Trophoblast cell (in vitro differentiated cells and primary cell): ENCODE results near the gene GOLPH3.

Experiments used
- DNase-seq, 2 donors: peaks; one replicate each; pipeline ENCODE4 v3.0.0-alpha.2; 2016
- H2AFZ ChIP-seq: 2 replicates; pipeline ENCODE4 v1.6.1; 2013; ENCODE audit warnings: low read length, moderate library complexity, mild to moderate bottlenecking; ENCODE audit not compliant: insufficient read depth, poor library complexity
- H2AK5ac ChIP-seq: 2 replicates; pipeline ENCODE4 v1.6.1; 2013; ENCODE audit warnings: mild to moderate bottlenecking, low read length
- H2BK120ac ChIP-seq: 2 replicates; pipeline ENCODE4 v1.6.1; 2013; ENCODE audit warnings: low read length, mild to moderate bottlenecking, moderate library complexity; ENCODE audit not compliant: insufficient read depth, poor library complexity
- H2BK12ac ChIP-seq: 2 replicates; pipeline ENCODE4 v1.6.1; 2013; ENCODE audit warnings: mild to moderate bottlenecking, low read length, moderate library complexity
- H2BK5ac ChIP-seq: 2 replicates; pipeline ENCODE4 v1.6.1; 2013; ENCODE audit warnings: low read length, low read depth, moderate library complexity, mild to moderate bottlenecking; ENCODE audit not compliant: poor library complexity
- H3K14ac ChIP-seq: 2 replicates; pipeline ENCODE4 v1.6.1; 2013; ENCODE audit warnings: mild to moderate bottlenecking, low read length
- H3K18ac ChIP-seq: 2 replicates; pipeline ENCODE4 v1.6.1; 2013; ENCODE audit warnings: mild to moderate bottlenecking, low read length
- H3K23ac ChIP-seq: 2 replicates; pipeline ENCODE4 v1.6.1; 2013; ENCODE audit warnings: low read length
- H3K27ac ChIP-seq: 2 replicates; pipeline ENCODE4 v1.5.1; 2013; ENCODE audit warnings: low read depth, mild to moderate bottlenecking, inconsistent platforms, low read length, moderate library complexity
- H3K27me3 ChIP-seq: 2 replicates; pipeline ENCODE4 v1.6.1; 2013; ENCODE audit warnings: inconsistent platforms, mild to moderate bottlenecking, low read length, moderate library complexity; ENCODE audit not compliant: insufficient read depth
- H3K36me3 ChIP-seq, 2 experiments: 1 replicate in 1 of 2; 2 replicates in 1 of 2; pipeline ENCODE4 v1.6.1; 2013; ENCODE audit warnings: low read length in 2 of 2, mild to moderate bottlenecking in 2 of 2, moderate library complexity in 1 of 2; ENCODE audit not compliant: insufficient read depth in 2 of 2, control insufficient read depth in 1 of 2
- H3K4ac ChIP-seq: 2 replicates; pipeline ENCODE4 v1.6.1; 2013; ENCODE audit warnings: low read depth, mild to moderate bottlenecking, low read length, moderate library complexity
- H3K4me1 ChIP-seq, 2 experiments: 1 replicate in 1 of 2; 2 replicates in 1 of 2; pipeline ENCODE4 v1.6.1; 2013; ENCODE audit warnings: low read length in 2 of 2, mild to moderate bottlenecking in 2 of 2, moderate library complexity in 1 of 2; ENCODE audit not compliant: insufficient read depth in 2 of 2, control insufficient read depth in 1 of 2
- H3K4me2 ChIP-seq: 2 replicates; pipeline ENCODE4 v1.6.1; 2013; ENCODE audit warnings: inconsistent platforms, mild to moderate bottlenecking, low read length, moderate library complexity
- H3K4me3 ChIP-seq: 2 replicates; pipeline ENCODE4 v1.5.1; 2013; ENCODE audit warnings: mild to moderate bottlenecking, low read depth, low read length, inconsistent platforms
- H3K79me1 ChIP-seq: one replicate; pipeline ENCODE4 v1.6.1; 2013; ENCODE audit warnings: low read length
- H3K79me2 ChIP-seq: 2 replicates; pipeline ENCODE4 v1.6.1; 2013; ENCODE audit warnings: low read length, mild to moderate bottlenecking; ENCODE audit not compliant: control insufficient read depth, insufficient read depth, poor library complexity
- H3K9ac ChIP-seq: 2 replicates; pipeline ENCODE4 v1.6.1; 2013; ENCODE audit warnings: mild to moderate bottlenecking, low read length
- H3K9me3 ChIP-seq: 2 replicates; pipeline ENCODE4 v1.6.1; 2013; ENCODE audit warnings: low read depth, mild to moderate bottlenecking, control low read depth, inconsistent platforms, low read length; ENCODE audit not compliant: insufficient read depth
- H4K12ac ChIP-seq: 2 replicates; pipeline ENCODE4 v1.6.1; 2013; ENCODE audit warnings: low read depth, mild to moderate bottlenecking, low read length, moderate library complexity
- H4K8ac ChIP-seq: 2 replicates; pipeline ENCODE4 v1.6.1; 2013; ENCODE audit warnings: low read depth, mild to moderate bottlenecking, low read length, moderate library complexity
- H4K91ac ChIP-seq: one replicate; pipeline ENCODE4 v1.6.1; 2013; ENCODE audit warnings: low read depth, mild to moderate bottlenecking, low read length, moderate library complexity
- WGBS: extraction: QIAGEN DNeasy Blood & Tissue Kit; methylation state at CpG from one replicate; pipeline ENCODE4 v1.1.7; 2013; ENCODE audit warnings: missing lambda C conversion rate; ENCODE audit not compliant: insufficient read length, insufficient coverage; ENCODE audit errors: extremely low coverage; 5-methylcytosine and 5-hydroxymethylcytosine counted together

GOLPH3 gene

DNA sequence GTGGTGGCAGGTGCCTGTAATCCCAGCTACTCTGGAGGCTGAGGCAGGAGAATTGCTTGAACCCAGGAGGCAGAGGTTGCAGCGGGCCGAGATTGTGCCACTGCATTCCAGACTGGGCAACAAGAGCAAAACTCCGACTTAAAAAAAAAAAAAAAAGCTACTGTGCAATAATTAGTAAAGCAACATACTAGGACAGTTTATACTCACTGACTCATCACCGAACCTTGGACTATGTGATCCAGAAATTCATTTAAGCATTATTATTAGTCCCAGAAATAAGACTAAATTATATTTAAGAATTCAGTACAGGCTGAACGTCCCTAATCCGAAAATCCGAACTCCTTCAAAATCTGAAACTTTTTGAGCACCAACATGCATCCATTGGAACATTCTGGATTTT, 37.8 kb downstream of the GOLPH3 start:
- Histone ChIP-seq H2AFZ (no peak overlapping the region), H3K4me3 (no peak overlapping the region), H3K79me1 (no peaks in the 10 kb centered on the region), H4K91ac (no peak overlapping the region), H3K4ac (no peak overlapping the region), H4K12ac (no peak overlapping the region), H2BK5ac (no peak overlapping the region), H3K27me3 (no peaks in the 10 kb centered on the region), H3K9me3 (no peaks in the 10 kb centered on the region), H2AK5ac (no peak overlapping the region), H4K8ac (no peak overlapping the region), H3K14ac (no peak overlapping the region), H3K27ac (no peak overlapping the region), H2BK120ac (no peak overlapping the region), H3K4me1 (no peaks in the 10 kb centered on the region), H3K4me2 (no peak overlapping the region), H3K79me2 (no peaks in the 10 kb centered on the region), H3K9ac (no peak overlapping the region), H3K36me3 (peaks cover 15 to 23% of the 10 kb centered on the region in 2 experiments), H3K23ac (no peak overlapping the region), H3K18ac (no peak overlapping the region), H2BK12ac (no peak overlapping the region)
- DNase-seq, result no peak
- no CpG with 5 or more reads among the region's 7 CpGs for WGBS

DNA sequence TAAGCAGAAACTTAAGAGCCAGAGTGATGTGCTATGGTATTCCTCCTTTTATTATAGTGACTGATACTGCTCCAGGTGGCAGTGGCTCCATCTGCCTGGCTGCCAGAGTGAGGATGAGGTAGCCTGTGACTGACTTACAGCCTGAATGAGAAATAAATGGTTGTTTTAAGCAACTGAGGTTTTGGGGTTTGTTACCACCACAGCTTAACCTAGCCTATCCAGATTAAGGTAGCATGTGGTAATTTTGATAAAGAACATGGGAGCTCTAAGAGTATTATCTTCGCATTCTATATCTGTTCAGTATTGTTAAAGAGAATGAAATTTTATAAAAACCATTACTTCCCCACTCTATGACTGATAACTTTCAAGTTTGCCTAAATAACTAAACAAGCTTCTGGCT, 39.0 kb downstream of the GOLPH3 start:
- Histone ChIP-seq H3K23ac (no peak overlapping the region), H2BK12ac (no peak overlapping the region), H3K79me1 (no peaks in the 10 kb centered on the region), H2AFZ (no peak overlapping the region), H3K36me3 (peaks cover 15 to 22% of the 10 kb centered on the region in 2 experiments), H2AK5ac (no peak overlapping the region), H4K8ac (no peak overlapping the region), H3K4ac (no peak overlapping the region), H3K18ac (no peak overlapping the region), H3K27ac (no peak overlapping the region), H3K14ac (no peak overlapping the region), H3K4me2 (no peak overlapping the region), H3K9me3 (no peaks in the 10 kb centered on the region), H3K27me3 (no peaks in the 10 kb centered on the region), H4K91ac (no peak overlapping the region), H2BK120ac (no peak overlapping the region), H3K4me3 (no peak overlapping the region), H3K79me2 (no peaks in the 10 kb centered on the region), H3K4me1 (no peaks in the 10 kb centered on the region), H3K9ac (no peak overlapping the region), H2BK5ac (no peak overlapping the region), H4K12ac (no peak overlapping the region)
- WGBS, result no CpG with 5 or more reads among the region's 1 CpG
- no peak for DNase-seq

DNA sequence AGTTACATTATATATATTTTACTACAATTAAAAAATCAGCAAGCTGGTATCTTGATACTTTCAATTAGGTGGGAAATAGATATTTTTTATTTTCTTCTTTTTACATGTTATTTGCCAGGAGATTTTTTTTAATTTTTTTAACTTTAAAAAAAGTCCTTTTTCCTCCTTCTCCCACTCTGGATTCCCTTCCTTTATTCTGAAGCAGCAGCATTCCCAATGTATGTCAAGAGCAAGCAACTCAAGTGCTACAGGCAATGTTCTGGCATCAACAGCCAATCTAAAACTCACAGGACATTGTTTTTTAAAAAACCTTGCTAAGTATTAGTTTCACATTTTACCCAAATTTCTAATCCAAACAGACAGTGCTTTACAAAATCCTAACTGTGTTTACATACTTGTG, 41.4 kb downstream of the GOLPH3 start:
- Histone ChIP-seq H3K79me1 (no peaks in the 10 kb centered on the region), H3K9me3 (no peaks in the 10 kb centered on the region), H4K8ac (no peak overlapping the region), H3K4ac (no peak overlapping the region), H2BK12ac (no peak overlapping the region), H3K14ac (no peak overlapping the region), H2BK120ac (no peak overlapping the region), H3K4me3 (no peak overlapping the region), H3K27ac (no peak overlapping the region), H3K9ac (no peak overlapping the region), H4K12ac (no peak overlapping the region), H3K79me2 (no peaks in the 10 kb centered on the region), H2BK5ac (no peak overlapping the region), H3K23ac (no peak overlapping the region), H3K4me1 (no peaks in the 10 kb centered on the region), H3K4me2 (no peak overlapping the region), H4K91ac (no peak overlapping the region), H3K27me3 (no peaks in the 10 kb centered on the region), H2AK5ac (no peak overlapping the region), H3K18ac (no peak overlapping the region), H2AFZ (no peak overlapping the region), H3K36me3 (peaks cover 18 to 25% of the 10 kb centered on the region in 2 experiments)
- no peak for DNase-seq

DNA sequence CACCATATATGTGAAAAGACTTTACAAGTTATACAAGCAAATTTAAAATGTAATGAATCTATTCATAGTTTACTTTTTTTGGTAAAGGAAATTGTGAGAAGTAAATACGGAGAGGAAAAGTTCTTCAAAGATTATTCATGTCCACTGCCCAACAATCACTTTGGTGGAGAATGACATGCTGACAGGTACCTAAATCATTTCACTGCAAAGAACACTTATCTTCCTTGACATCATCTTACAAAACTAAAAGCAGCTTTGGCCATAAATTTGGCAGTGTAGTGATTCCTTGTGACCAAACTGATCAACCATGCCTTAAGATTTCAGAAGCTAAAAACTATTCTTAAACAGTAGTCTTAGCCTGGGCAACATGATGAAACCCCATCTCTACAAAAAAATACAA, 42.5 kb downstream of the GOLPH3 start:
- Histone ChIP-seq H2BK12ac (no peak overlapping the region), H3K18ac (no peak overlapping the region), H2AFZ (no peak overlapping the region), H3K4me1 (no peaks in the 10 kb centered on the region), H3K14ac (no peak overlapping the region), H3K9ac (no peak overlapping the region), H3K4ac (no peak overlapping the region), H3K4me3 (no peak overlapping the region), H3K23ac (no peak overlapping the region), H3K27me3 (no peaks in the 10 kb centered on the region), H4K8ac (no peak overlapping the region), H2BK120ac (no peak overlapping the region), H3K36me3 (peaks cover 20 to 23% of the 10 kb centered on the region in 2 experiments), H2AK5ac (no peak overlapping the region), H2BK5ac (no peak overlapping the region), H3K27ac (no peak overlapping the region), H3K9me3 (no peaks in the 10 kb centered on the region), H4K91ac (no peak overlapping the region), H3K79me2 (no peaks in the 10 kb centered on the region), H4K12ac (no peak overlapping the region), H3K4me2 (no peak overlapping the region), H3K79me1 (no peaks in the 10 kb centered on the region)
- no CpG with 5 or more reads among the region's 1 CpG for WGBS
- DNase-seq, result no peak
